ENCODE data around the gene SPACA6.

SPACA6 gene

DNA sequence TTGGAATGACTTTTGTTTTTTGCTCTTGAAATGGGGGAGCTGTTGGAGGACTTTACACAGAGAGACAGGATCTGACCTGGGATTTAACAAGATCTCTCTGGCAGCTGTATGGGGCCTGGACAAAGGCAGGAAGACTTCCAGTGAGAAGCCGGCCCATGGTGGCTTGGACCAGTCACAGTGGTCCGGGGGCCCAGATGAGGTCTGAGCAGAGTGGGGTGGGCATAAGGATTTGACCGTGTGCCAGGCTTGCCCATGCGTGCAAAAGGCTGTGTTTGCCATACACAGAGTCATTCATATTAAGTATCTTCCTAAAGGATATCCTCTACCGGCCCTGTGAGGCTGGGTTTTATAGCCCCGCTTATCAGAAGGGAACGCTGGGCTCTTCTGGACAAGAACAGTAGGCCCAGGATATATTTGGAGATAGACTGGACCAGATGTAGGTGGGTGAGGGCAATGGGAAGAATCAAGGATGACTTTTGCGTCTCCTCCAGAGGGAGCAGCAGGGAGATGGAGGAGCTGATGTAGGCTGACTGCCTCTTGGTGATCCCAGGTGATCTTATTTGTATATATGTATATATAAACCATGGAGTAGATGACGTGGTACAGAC, 4.1 kb downstream of the SPACA6 start:
- H3K9me3 ChIP-seq (ENCODE audit: control insufficient read depth, low read length): no peaks in the 10 kb centered on the region

DNA sequence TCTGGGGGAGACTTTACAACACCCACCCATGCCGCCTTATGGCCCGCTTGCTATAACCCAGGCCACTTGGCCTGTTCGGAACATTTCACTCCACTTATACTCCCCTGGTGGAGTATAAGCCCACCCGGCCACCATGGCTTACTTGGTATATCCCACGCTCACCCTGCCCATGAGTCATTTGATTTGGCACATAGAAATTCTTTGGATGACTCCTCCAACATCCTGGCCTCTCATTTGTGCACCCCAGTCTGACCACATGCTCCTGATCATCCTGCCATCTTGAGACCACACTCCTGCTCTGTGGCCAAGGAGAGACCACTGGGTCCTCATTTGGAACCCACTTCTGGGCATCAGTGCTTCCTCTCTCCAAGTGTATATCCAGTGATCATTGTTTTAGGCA, 5.2 kb downstream of the SPACA6 start:
- TF ChIP-seq, protein P1, sequence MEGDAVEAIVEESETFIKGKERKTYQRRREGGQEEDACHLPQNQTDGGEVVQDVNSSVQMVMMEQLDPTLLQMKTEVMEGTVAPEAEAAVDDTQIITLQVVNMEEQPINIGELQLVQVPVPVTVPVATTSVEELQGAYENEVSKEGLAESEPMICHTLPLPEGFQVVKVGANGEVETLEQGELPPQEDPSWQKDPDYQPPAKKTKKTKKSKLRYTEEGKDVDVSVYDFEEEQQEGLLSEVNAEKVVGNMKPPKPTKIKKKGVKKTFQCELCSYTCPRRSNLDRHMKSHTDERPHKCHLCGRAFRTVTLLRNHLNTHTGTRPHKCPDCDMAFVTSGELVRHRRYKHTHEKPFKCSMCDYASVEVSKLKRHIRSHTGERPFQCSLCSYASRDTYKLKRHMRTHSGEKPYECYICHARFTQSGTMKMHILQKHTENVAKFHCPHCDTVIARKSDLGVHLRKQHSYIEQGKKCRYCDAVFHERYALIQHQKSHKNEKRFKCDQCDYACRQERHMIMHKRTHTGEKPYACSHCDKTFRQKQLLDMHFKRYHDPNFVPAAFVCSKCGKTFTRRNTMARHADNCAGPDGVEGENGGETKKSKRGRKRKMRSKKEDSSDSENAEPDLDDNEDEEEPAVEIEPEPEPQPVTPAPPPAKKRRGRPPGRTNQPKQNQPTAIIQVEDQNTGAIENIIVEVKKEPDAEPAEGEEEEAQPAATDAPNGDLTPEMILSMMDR (IDR thresholded peaks at IDR 0.05): no peak
- H3K9me3 ChIP-seq (ENCODE audit: control insufficient read depth, low read length): no peaks in the 10 kb centered on the region
- no peaks in the 10 kb centered on the region for H3K27me3 ChIP-seq (ENCODE audit: control insufficient read depth, insufficient read depth, low read length)
- H3K4me2 ChIP-seq (ENCODE audit: low read length): no peak overlapping the region
- no peak overlapping the region for H3K27ac ChIP-seq
- peaks cover 7% of the 10 kb centered on the region for H3K4me1 ChIP-seq
- H3K79me2 ChIP-seq: peaks cover 11% of the 10 kb centered on the region
- H2AFZ ChIP-seq: no peak overlapping the region
- H3K36me3 ChIP-seq (ENCODE audit: control insufficient read depth, insufficient read depth, low read length): no peaks in the 10 kb centered on the region
- H3K9ac ChIP-seq: no peak overlapping the region
- H3K4me3 ChIP-seq (ENCODE audit: low read depth, low read length): no peak overlapping the region

More for the DNA sequence above, 4.1 kb downstream of the SPACA6 start:
- no peaks in the 10 kb centered on the region for H3K36me3 ChIP-seq (ENCODE audit: control insufficient read depth, insufficient read depth, low read length)
- no peak overlapping the region for H2AFZ ChIP-seq
- no peaks in the 10 kb centered on the region for H3K27me3 ChIP-seq (ENCODE audit: control insufficient read depth, insufficient read depth, low read length)
- peaks cover 16% of the 10 kb centered on the region for H3K4me1 ChIP-seq
- H3K4me2 ChIP-seq (ENCODE audit: low read length): no peak overlapping the region
- H3K27ac ChIP-seq: no peak overlapping the region
- H3K9ac ChIP-seq: no peak overlapping the region
- H3K4me3 ChIP-seq (ENCODE audit: low read depth, low read length): no peak overlapping the region
- peaks cover 15% of the 10 kb centered on the region for H3K79me2 ChIP-seq
- TF ChIP-seq, protein P1 (IDR thresholded peaks at IDR 0.05): no peak

DNA sequence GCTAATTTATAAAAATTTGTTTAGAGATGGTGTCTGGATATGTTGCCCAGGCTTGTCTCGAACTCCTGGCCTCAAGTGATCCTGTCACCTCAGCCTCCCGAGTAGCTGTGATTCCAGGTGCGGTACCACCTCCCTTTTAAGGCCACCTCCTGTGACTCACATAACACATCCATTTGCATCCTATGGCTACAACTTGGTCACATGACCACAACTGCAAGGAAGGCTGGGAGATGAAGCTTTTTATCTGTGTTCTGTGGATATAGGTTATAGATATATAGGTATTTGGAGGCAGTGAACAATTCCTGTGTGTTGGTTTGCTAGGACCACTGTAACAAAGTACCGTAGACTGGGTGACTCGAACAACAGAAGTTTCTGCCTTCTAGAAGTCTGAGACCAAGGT, 6.0 kb downstream of the SPACA6 start:
- TF ChIP-seq, protein P1 (IDR thresholded peaks at IDR 0.05): no peak
- no peaks in the 10 kb centered on the region for H3K9me3 ChIP-seq (ENCODE audit: control insufficient read depth, low read length)
- H3K27ac ChIP-seq: no peak overlapping the region
- H3K9ac ChIP-seq: no peak overlapping the region
- H3K27me3 ChIP-seq (ENCODE audit: control insufficient read depth, insufficient read depth, low read length): no peaks in the 10 kb centered on the region
- peaks cover 3% of the 10 kb centered on the region for H3K79me2 ChIP-seq
- H3K4me1 ChIP-seq: peaks cover 3% of the 10 kb centered on the region
- no peaks in the 10 kb centered on the region for H3K36me3 ChIP-seq (ENCODE audit: control insufficient read depth, insufficient read depth, low read length)
- no peak overlapping the region for H2AFZ ChIP-seq
- H3K4me2 ChIP-seq (ENCODE audit: low read length): no peak overlapping the region
- no peak overlapping the region for H3K4me3 ChIP-seq (ENCODE audit: low read depth, low read length)

DNA sequence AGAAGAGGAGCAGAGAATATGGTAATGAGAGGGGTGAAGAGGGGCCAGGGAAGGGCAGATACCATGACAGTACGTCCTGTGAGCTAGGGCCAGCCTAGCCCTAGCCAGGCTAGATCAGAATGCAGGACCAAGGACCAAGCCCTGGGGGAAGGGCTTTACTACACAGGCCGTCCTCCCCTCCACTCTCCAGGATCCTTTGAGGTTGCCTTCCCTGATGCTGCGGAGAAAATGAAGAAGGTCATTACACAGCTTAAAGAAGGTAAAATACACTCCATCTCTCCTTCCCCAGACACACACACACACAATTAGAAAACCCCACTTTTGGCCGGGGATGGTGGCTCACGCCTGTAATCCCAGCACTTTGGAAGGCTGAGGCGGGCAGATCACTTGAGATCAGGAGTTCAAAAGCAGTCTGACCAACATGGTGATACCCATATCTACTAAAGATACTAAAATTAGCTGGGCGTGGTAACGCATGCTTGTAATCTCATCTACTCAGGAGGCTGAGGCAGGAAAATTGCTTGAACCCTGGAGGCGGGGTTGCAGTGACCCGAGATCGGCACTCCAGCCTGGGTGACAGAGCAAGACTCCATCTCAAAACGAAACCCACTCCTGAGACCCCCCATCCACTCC, 8.5 kb downstream of the SPACA6 start:
- Histone ChIP-seq H3K4me2 (ENCODE audit: low read length) (peak overlapping the region; percentile 83), H3K79me2 (no peaks in the 10 kb centered on the region), H3K27me3 (ENCODE audit: control insufficient read depth, insufficient read depth, low read length) (no peaks in the 10 kb centered on the region), H3K4me1 (peaks cover 3% of the 10 kb centered on the region), H3K4me3 (ENCODE audit: low read depth, low read length) (peak overlapping the region; percentile 81), H3K9me3 (ENCODE audit: control insufficient read depth, low read length) (no peaks in the 10 kb centered on the region), H3K9ac (no peak overlapping the region), H3K27ac (no peak overlapping the region), H3K36me3 (ENCODE audit: control insufficient read depth, insufficient read depth, low read length) (no peaks in the 10 kb centered on the region), H2AFZ (no peak overlapping the region)
- TF ChIP-seq, protein P1 (IDR thresholded peaks at IDR 0.05): no peak

Measured in parathyroid adenoma (tissue), 2 donors.